ENCODE measurements around the gene ECT2. TPM values are rescaled to one million over a fixed set of nuclear protein-coding genes. Genes with fewer than 3 reads are reported as not detected.
"Not testable (repeated sequence)": the region's sequence is repeated elsewhere in the genome, so short reads cannot be mapped to it uniquely, and the experiment has no call there.

The ECT2 gene
- total RNA-seq, 2 donors from 2014 or later: 2.2 to 4.2 TPM

GRCh38 chr3:172816968-172817367, 66.4 kb downstream of the ECT2 start:
- no peaks in the 10 kb centered on the region for H3K27me3 ChIP-seq
- H3K4me3 ChIP-seq: no peak overlapping the region
- no peak for DNase-seq (ENCODE audit: low spot score)
- H3K27ac ChIP-seq: no peak overlapping the region
- H3K4me1 ChIP-seq: no peaks in the 10 kb centered on the region
- TF ChIP-seq, protein P1, sequence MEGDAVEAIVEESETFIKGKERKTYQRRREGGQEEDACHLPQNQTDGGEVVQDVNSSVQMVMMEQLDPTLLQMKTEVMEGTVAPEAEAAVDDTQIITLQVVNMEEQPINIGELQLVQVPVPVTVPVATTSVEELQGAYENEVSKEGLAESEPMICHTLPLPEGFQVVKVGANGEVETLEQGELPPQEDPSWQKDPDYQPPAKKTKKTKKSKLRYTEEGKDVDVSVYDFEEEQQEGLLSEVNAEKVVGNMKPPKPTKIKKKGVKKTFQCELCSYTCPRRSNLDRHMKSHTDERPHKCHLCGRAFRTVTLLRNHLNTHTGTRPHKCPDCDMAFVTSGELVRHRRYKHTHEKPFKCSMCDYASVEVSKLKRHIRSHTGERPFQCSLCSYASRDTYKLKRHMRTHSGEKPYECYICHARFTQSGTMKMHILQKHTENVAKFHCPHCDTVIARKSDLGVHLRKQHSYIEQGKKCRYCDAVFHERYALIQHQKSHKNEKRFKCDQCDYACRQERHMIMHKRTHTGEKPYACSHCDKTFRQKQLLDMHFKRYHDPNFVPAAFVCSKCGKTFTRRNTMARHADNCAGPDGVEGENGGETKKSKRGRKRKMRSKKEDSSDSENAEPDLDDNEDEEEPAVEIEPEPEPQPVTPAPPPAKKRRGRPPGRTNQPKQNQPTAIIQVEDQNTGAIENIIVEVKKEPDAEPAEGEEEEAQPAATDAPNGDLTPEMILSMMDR (IDR thresholded peaks at IDR 0.05): no peak
- no peaks in the 10 kb centered on the region for H3K36me3 ChIP-seq
- H3K9me3 ChIP-seq: no peaks in the 10 kb centered on the region

- TF ChIP-seq, protein P1 (IDR thresholded peaks at IDR 0.05): no peak
- DNase-seq (ENCODE audit: low spot score): no peak
- Histone ChIP-seq H3K36me3 (no peaks in the 10 kb centered on the region), H3K27ac (no peak overlapping the region), H3K4me1 (no peaks in the 10 kb centered on the region), H3K9me3 (peaks cover 0 to 6% of the 10 kb centered on the region in 2 donors), H3K27me3 (no peaks in the 10 kb centered on the region), H3K4me3 (no peak overlapping the region)
Observed at GRCh38 chr3:172820492-172820891, 70.0 kb downstream of the ECT2 start.

DNA sequence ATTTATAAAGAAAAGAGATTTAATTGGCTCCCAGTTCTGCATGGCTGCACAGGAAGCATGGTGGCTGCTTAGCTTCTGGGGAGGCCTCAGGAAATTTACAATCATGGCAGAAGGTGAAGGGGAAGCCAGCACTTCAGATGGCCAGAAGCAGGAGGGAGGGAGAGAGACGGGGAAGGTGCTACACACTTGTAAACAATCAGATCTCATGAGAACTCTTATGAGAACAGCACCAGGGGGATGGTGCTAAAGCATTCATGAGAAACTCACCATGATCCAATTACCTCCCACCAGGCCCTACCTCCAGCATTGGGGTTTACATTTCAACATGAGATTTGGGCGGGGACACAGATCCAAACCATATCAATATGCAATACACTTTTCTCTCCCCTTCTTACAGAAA, 73.7 kb downstream of the ECT2 start:
- TF ChIP-seq, protein P1 (IDR thresholded peaks at IDR 0.05): no peak
- Histone ChIP-seq H3K27ac (no peak overlapping the region), H3K36me3 (no peaks in the 10 kb centered on the region), H3K4me3 (no peak overlapping the region), H3K27me3 (no peaks in the 10 kb centered on the region), H3K4me1 (no peaks in the 10 kb centered on the region), H3K9me3 (peaks cover 0 to 16% of the 10 kb centered on the region in 2 donors)
- no peak for DNase-seq (ENCODE audit: low spot score)

DNA sequence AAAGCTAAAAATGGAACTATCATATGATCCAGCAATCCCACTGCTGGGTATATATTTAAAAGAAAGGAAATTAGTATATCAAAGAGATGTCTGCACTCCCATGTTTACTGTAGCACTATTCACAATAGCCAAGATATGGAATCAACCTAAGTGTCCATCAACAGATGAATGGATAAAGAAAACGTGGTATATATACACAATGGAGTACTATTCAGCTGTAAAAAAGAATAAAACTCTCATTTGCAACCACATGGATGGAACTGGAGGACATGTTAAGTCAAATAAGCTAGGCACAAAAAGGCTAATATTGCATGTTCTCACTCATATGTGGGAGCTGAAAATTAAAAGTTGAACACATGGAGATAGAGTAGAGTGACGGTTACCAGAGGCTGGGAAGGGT, 76.7 kb downstream of the ECT2 start:
- not testable (repeated sequence) for H3K36me3 ChIP-seq; H3K27me3 ChIP-seq; H3K4me3 ChIP-seq; H3K27ac ChIP-seq; DNase-seq (ENCODE audit: low spot score); H3K4me1 ChIP-seq
- H3K9me3 ChIP-seq: peaks cover 0 to 15% of the 10 kb centered on the region in 2 donors

DNA sequence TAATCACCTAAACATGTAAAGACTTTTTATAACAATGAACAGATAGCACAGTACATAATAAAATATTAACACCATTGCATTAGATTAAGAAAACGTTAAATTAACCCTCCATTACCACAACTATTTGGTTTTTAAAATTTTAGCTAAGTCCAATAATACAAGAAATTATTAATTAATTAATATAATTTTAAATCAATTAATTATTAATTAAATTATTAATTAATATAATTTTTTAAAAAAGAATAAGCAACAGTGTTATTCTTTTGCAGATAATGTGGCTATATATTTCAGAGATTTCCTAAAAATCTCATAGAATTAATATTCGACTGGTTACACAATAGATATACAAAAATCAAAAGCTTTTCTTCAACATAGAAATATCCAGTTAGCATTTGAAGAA, 82.5 kb downstream of the ECT2 start:
- Histone ChIP-seq H3K27me3 (no peaks in the 10 kb centered on the region), H3K27ac (no peak overlapping the region), H3K4me1 (no peaks in the 10 kb centered on the region), H3K9me3 (no peaks in the 10 kb centered on the region), H3K4me3 (no peak overlapping the region), H3K36me3 (no peaks in the 10 kb centered on the region)
- no peak for DNase-seq (ENCODE audit: low spot score)
- TF ChIP-seq, protein P1 (IDR thresholded peaks at IDR 0.05): no peak

GRCh38 chr3:172836390-172836997, 86.0 kb downstream of the ECT2 start:
- H3K36me3 ChIP-seq: no peaks in the 10 kb centered on the region
- H3K9me3 ChIP-seq: no peaks in the 10 kb centered on the region
- H3K27me3 ChIP-seq: no peaks in the 10 kb centered on the region
- no peaks in the 10 kb centered on the region for H3K4me1 ChIP-seq
- no peak for DNase-seq (ENCODE audit: low spot score)
- TF ChIP-seq, protein P1 (IDR thresholded peaks at IDR 0.05): peak; percentile 51 to 72
- no peak overlapping the region for H3K27ac ChIP-seq
- H3K4me3 ChIP-seq: no peak overlapping the region
